ENCODE results near the gene TMEM175. TPM values are rescaled to one million over a fixed set of nuclear protein-coding genes. Genes with fewer than 3 reads are reported as not detected.

TMEM175 gene
- polyA plus RNA-seq, 1 donor (not counting 4 experiments of a cell fraction or from before 2014, with no cell fraction given) = 23.2 TPM

DNA sequence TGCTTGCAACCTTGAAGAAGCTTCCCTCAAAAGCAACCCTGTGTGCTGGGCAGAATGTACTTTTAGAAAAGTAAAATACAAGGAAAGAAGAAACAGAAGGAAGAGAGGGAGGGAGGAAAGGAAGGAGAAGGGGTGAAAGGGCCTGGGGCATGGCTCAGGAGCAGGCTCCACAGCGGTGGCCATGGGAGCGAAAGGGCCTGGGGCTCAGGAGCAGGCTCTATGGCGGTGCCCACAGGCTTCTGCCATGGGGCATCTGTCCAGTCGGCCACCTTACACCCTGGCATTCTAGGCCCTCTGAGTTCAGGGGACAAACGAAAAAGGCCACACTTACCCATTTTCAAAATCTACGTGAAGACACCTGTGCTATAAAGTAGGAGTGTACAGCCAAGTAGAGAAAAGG, 31.5 kb upstream of the TMEM175 start:
- Histone ChIP-seq H3K9ac (ENCODE audit: control insufficient read depth, extremely low read depth, insufficient read depth, low read length) (no peak overlapping the region), H3K36me3 (ENCODE audit: control insufficient read depth in 2 of 2, extremely low read depth in 1 of 2, insufficient read depth in 2 of 2, low read length in 2 of 2) (peaks cover 7 to 22% of the 10 kb centered on the region in 2 experiments), H3K79me2 (ENCODE audit: control insufficient read depth, insufficient read depth, low read length) (peaks cover 16% of the 10 kb centered on the region), H3K9me1 (ENCODE audit: control insufficient read depth, extremely low read depth, insufficient read depth, low read length) (no peaks in the 10 kb centered on the region), H3K4me3 (ENCODE audit: control insufficient read depth in 2 of 3, extremely low read depth in 1 of 3, insufficient read depth in 2 of 3, low read depth in 1 of 3, low read length in 3 of 3) (no peak overlapping the region), H3K4me1 (ENCODE audit: control insufficient read depth, extremely low read depth, insufficient read depth, low read length) (no peaks in the 10 kb centered on the region), H3K9me3 (ENCODE audit: control insufficient read depth, low read depth, low read length) (no peaks in the 10 kb centered on the region), H2AFZ (ENCODE audit: control insufficient read depth, low read length) (no peak overlapping the region), H3K4me2 (ENCODE audit: control insufficient read depth, extremely low read depth, insufficient read depth, low read depth, low read length) (no peak overlapping the region), H3K27ac (ENCODE audit: control insufficient read depth, insufficient read depth, low read length) (no peak overlapping the region), H4K20me1 (ENCODE audit: control insufficient read depth, extremely low read depth, insufficient read depth, low read length) (no peaks in the 10 kb centered on the region), H3K27me3 (ENCODE audit: control insufficient read depth, extremely low read depth, insufficient read depth, low read length) (no peaks in the 10 kb centered on the region)
- dilution Hi-C loops (cut with MboI; ENCODE audit: extremely low pct_ligation_motif_present, low sequenced_read_pairs) = no loop called here
- DNase-seq (ENCODE audit: low read depth, low spot score) (no peak), FAIRE-seq (no peak)
- TF ChIP-seq, protein P1, sequence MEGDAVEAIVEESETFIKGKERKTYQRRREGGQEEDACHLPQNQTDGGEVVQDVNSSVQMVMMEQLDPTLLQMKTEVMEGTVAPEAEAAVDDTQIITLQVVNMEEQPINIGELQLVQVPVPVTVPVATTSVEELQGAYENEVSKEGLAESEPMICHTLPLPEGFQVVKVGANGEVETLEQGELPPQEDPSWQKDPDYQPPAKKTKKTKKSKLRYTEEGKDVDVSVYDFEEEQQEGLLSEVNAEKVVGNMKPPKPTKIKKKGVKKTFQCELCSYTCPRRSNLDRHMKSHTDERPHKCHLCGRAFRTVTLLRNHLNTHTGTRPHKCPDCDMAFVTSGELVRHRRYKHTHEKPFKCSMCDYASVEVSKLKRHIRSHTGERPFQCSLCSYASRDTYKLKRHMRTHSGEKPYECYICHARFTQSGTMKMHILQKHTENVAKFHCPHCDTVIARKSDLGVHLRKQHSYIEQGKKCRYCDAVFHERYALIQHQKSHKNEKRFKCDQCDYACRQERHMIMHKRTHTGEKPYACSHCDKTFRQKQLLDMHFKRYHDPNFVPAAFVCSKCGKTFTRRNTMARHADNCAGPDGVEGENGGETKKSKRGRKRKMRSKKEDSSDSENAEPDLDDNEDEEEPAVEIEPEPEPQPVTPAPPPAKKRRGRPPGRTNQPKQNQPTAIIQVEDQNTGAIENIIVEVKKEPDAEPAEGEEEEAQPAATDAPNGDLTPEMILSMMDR (optimal IDR thresholded peaks at IDR 0.05 in 1 of 3, IDR thresholded peaks at IDR 0.05 in 1 of 3, conservative IDR thresholded peaks at IDR 0.05 in 1 of 3; ENCODE audit: extremely low read depth in 1 of 3, insufficient read depth in 2 of 3, low read length in 3 of 3) = no peak
- no peak for TF ChIP-seq EZH2 (IDR thresholded peaks at IDR 0.05; ENCODE audit: low read length)

- no peak overlapping the region for H3K27ac ChIP-seq (ENCODE audit: control insufficient read depth, insufficient read depth, low read length)
- H4K20me1 ChIP-seq (ENCODE audit: control insufficient read depth, extremely low read depth, insufficient read depth, low read length) = no peaks in the 10 kb centered on the region
- DNase-seq (ENCODE audit: low read depth, low spot score) (no peak), FAIRE-seq (no peak)
- H3K4me2 ChIP-seq (ENCODE audit: control insufficient read depth, extremely low read depth, insufficient read depth, low read depth, low read length) = no peak overlapping the region
- TF ChIP-seq EZH2 (IDR thresholded peaks at IDR 0.05; ENCODE audit: low read length) = no peak
- TF ChIP-seq, protein P1 (optimal IDR thresholded peaks at IDR 0.05 in 1 of 3, IDR thresholded peaks at IDR 0.05 in 1 of 3, conservative IDR thresholded peaks at IDR 0.05 in 1 of 3; ENCODE audit: extremely low read depth in 1 of 3, insufficient read depth in 2 of 3, low read length in 3 of 3) = no peak
- H3K79me2 ChIP-seq (ENCODE audit: control insufficient read depth, insufficient read depth, low read length) = peaks cover 22% of the 10 kb centered on the region
- H3K9me1 ChIP-seq (ENCODE audit: control insufficient read depth, extremely low read depth, insufficient read depth, low read length) = no peaks in the 10 kb centered on the region
- no peak overlapping the region for H3K9ac ChIP-seq (ENCODE audit: control insufficient read depth, extremely low read depth, insufficient read depth, low read length)
- no peaks in the 10 kb centered on the region for H3K27me3 ChIP-seq (ENCODE audit: control insufficient read depth, extremely low read depth, insufficient read depth, low read length)
- H3K4me3 ChIP-seq (ENCODE audit: control insufficient read depth in 2 of 3, extremely low read depth in 1 of 3, insufficient read depth in 2 of 3, low read depth in 1 of 3, low read length in 3 of 3) = no peak overlapping the region
- no peaks in the 10 kb centered on the region for H3K4me1 ChIP-seq (ENCODE audit: control insufficient read depth, extremely low read depth, insufficient read depth, low read length)
- dilution Hi-C loops (cut with MboI; ENCODE audit: extremely low pct_ligation_motif_present, low sequenced_read_pairs) = no loop called here
- no peak overlapping the region for H2AFZ ChIP-seq (ENCODE audit: control insufficient read depth, low read length)
- H3K9me3 ChIP-seq (ENCODE audit: control insufficient read depth, low read depth, low read length) = peaks cover 2% of the 10 kb centered on the region
- peaks cover 5 to 22% of the 10 kb centered on the region in 2 experiments for H3K36me3 ChIP-seq (ENCODE audit: control insufficient read depth in 2 of 2, extremely low read depth in 1 of 2, insufficient read depth in 2 of 2, low read length in 2 of 2)
Observed at GRCh38 chr4:901192-901910, 30.9 kb upstream of the TMEM175 start.
